Stimulated activated CD8-positive, alpha-beta memory T cell treated with anti-CD3 and anti-CD28 coated beads, Interleukin-4, amount 100 ng/mL, for 1 hour (primary cell): ENCODE measurements around the gene ATP5PB.

ENCODE experiments used
- DNase-seq, 2 donors: peaks; one replicate each; pipeline ENCODE4 v3.0.0-alpha.2; 2020; ENCODE audit warnings: low read depth in 2 of 2, low spot score in 1 of 2

Gene ATP5PB

GRCh38 chr1:111448918-111449702 lies at the start of gene ATP5PB, which contains the start of gene WDR77:
ATP5PB (plus strand) TSS chr1:111449464; CDS start chr1:111449542, 78 bp downstream.
WDR77 (minus strand) TSS chr1:111449256; CDS start chr1:111449169, 87 bp downstream.
- DNase-seq: peak; percentile 69 to 77

GRCh38 chr1:111399792-111400610 lies 49.3 kb upstream of the ATP5PB start:
- peak; percentile 12 to 16 for DNase-seq

- no peak for DNase-seq
Observed at GRCh38 chr1:111402083-111402482, 47.2 kb upstream of the ATP5PB start.

- no peak for DNase-seq
Observed at GRCh38 chr1:111404588-111404987, 44.7 kb upstream of the ATP5PB start.

- DNase-seq: peak in 1 of 2 donors; percentile 10
Observed at GRCh38 chr1:111406321-111406768, 42.9 kb upstream of the ATP5PB start.

- DNase-seq: no peak
Observed at GRCh38 chr1:111407301-111407700, 42.0 kb upstream of the ATP5PB start.

GRCh38 chr1:111412839-111413238 lies 36.4 kb upstream of the ATP5PB start:
- no peak for DNase-seq

- no peak for DNase-seq
Observed at GRCh38 chr1:111414756-111415155, 34.5 kb upstream of the ATP5PB start.

GRCh38 chr1:111415461-111415860 lies 33.8 kb upstream of the ATP5PB start:
- DNase-seq: no peak

- DNase-seq: no peak
Observed at GRCh38 chr1:111417755-111418154, 31.5 kb upstream of the ATP5PB start.

GRCh38 chr1:111419037-111419436 lies 30.2 kb upstream of the ATP5PB start:
- no peak for DNase-seq

GRCh38 chr1:111420377-111420776 lies 28.9 kb upstream of the ATP5PB start:
- no peak for DNase-seq

- no peak for DNase-seq
Observed at GRCh38 chr1:111422546-111423391, 26.5 kb upstream of the ATP5PB start.

GRCh38 chr1:111424281-111424680 lies 25.0 kb upstream of the ATP5PB start:
- no peak for DNase-seq

- DNase-seq: no peak
Observed at GRCh38 chr1:111436726-111437125, 12.5 kb upstream of the ATP5PB start.

GRCh38 chr1:111439461-111440351 lies 9.6 kb upstream of the ATP5PB start:
- no peak for DNase-seq

- peak; percentile 11 to 27 for DNase-seq
Observed at GRCh38 chr1:111441573-111442192, 7.6 kb upstream of the ATP5PB start.

GRCh38 chr1:111442457-111442856 lies 6.8 kb upstream of the ATP5PB start:
- no peak for DNase-seq

GRCh38 chr1:111444031-111444430 lies 5.2 kb upstream of the ATP5PB start:
- DNase-seq: no peak

GRCh38 chr1:111446546-111446945 lies 2.7 kb upstream of the ATP5PB start:
- DNase-seq: no peak
